Vagina (tissue), 2 donors: ENCODE results near the gene PROKR2.

Experiments used
- CTCF ChIP-seq, 3 experiments: fragments of 450-650 bp in 2 of 3; fragments of 200-600 bp in 1 of 3; sonication (generic) in 1 of 3; IDR thresholded peaks; one replicate each; pipeline ENCODE4 v1.5.1; 2017 to 2019; ENCODE audit warnings: antibody characterized with exemption in 3 of 3, mild to moderate bottlenecking in 2 of 3, moderate library complexity in 2 of 3
- POLR2A ChIP-seq, 2 donors: fragments of 450-650 bp; IDR thresholded peaks; one replicate each; pipeline ENCODE4 v1.6.1; 2017; ENCODE audit warnings: antibody characterized with exemption in 2 of 2, mild to moderate bottlenecking in 2 of 2, moderate library complexity in 2 of 2

- TF ChIP-seq POLR2A (IDR thresholded peaks at IDR 0.05) (no peak), CTCF (IDR thresholded peaks at IDR 0.05) (no peak)
Measured at GRCh38 chr20:5354901-5355300, 38.1 kb upstream of the PROKR2 start.
